CD4-positive, alpha-beta T cell treated with Interferon gamma for 1 hour (primary cell): ENCODE data around the gene MAPRE3.
"Not testable (repeated sequence)": the region's sequence is repeated elsewhere in the genome, so short reads cannot be mapped to it uniquely, and the experiment has no call there.

ENCODE experiments used
- DNase-seq: peaks from one replicate; pipeline ENCODE4 v3.0.0-alpha.2; 2020

MAPRE3 gene

GRCh38 chr2:27071990-27072830, 101.8 kb downstream of the MAPRE3 start:
- no peak for DNase-seq

DNA sequence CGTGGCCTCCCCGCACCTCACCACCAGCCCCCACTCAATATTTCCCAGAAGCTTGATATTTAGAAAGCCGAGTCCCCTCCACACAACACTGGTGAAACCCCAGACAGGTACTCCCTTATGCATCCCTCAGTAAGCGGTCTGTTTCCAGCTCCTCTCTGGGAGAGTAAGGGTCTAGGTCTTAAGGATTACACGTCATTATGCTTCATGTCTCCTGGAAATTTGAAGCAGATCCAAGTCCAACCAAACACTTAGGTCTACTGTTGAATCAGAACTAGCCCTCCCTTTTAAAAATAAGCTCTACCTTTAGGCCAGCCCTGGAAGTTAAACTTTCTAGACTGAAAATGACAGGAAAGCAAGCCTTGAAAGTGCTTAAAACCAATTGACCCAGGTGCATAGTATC, 102.5 kb downstream of the MAPRE3 start:
- no peak for DNase-seq

GRCh38 chr2:27073782-27074181, 103.3 kb downstream of the MAPRE3 start:
- DNase-seq: no peak

- DNase-seq: peak; percentile 39
Measured at GRCh38 chr2:27074738-27075565, 104.5 kb downstream of the MAPRE3 start.

DNA sequence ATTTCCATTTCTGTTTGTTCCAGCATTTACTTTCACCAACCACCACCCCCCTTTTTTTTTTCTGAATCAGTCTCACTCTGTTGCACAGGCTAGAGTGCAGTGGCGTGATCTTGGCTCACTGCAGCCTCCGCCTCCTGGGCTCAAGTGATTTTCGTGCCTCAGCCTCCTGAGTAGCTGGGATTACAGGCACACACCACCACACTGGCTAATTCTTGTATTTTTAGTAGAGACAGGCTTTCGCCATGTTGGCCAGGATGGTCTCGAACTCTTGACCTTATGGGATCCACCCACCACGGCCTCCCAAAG, 105.1 kb downstream of the MAPRE3 start:
- DNase-seq: not testable (repeated sequence)

GRCh38 chr2:27076323-27076722, 105.9 kb downstream of the MAPRE3 start:
- DNase-seq: no peak
